Measurements from ENCODE around the gene MRPS31.

DNA sequence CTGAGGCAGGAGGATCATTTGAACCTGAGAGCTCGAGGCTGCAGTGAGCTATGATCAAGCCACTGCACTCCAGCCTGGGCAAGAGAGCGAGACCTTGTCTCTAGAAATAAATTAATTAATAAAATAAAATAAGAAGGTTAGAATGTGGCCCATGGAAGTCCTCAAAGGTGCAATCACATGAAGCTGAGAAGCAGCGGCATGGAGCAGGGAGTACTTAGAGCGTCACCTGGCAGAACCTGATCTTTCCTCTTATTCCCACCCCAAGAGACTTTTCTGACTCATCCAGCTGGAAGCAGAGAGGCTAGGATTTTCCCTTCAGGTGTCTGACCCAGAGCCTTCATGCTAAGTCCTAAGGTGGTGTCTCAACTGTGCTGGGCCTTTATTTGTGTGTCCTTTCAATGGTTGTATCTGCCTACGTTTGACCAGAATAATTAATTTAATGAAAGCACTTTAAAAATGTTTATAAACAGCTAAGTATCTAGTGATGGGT lies 8.9 kb upstream of the MRPS31 start:
- TF ChIP-seq, protein P1, sequence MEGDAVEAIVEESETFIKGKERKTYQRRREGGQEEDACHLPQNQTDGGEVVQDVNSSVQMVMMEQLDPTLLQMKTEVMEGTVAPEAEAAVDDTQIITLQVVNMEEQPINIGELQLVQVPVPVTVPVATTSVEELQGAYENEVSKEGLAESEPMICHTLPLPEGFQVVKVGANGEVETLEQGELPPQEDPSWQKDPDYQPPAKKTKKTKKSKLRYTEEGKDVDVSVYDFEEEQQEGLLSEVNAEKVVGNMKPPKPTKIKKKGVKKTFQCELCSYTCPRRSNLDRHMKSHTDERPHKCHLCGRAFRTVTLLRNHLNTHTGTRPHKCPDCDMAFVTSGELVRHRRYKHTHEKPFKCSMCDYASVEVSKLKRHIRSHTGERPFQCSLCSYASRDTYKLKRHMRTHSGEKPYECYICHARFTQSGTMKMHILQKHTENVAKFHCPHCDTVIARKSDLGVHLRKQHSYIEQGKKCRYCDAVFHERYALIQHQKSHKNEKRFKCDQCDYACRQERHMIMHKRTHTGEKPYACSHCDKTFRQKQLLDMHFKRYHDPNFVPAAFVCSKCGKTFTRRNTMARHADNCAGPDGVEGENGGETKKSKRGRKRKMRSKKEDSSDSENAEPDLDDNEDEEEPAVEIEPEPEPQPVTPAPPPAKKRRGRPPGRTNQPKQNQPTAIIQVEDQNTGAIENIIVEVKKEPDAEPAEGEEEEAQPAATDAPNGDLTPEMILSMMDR (IDR thresholded peaks at IDR 0.05), result no peak
- TF ChIP-seq EP300 (IDR thresholded peaks at IDR 0.05), result no peak

All from tibial nerve (tissue), 4 donors.